Type B pancreatic cell (in vitro differentiated cells): ENCODE results near the gene ANKRD13A. TPM values are rescaled to one million over a fixed set of nuclear protein-coding genes. Genes with fewer than 3 reads are reported as not detected.
"Not testable (repeated sequence)": the region's sequence is repeated elsewhere in the genome, so short reads cannot be mapped to it uniquely, and the experiment has no call there.

Source experiments
- DNase-seq: peaks from one replicate; pipeline ENCODE4 v3.0.0; 2021; ENCODE audit warnings: mixed read lengths; ENCODE audit not compliant: unreplicated experiment; ENCODE audit errors: extremely low spot score
- H3K27ac Mint-ChIP-seq: 2 replicates; pipeline ENCODE4 v1.8.0; 2021; ENCODE audit warnings: mild to moderate bottlenecking, mixed read lengths
- H3K27me3 Mint-ChIP-seq: 2 replicates; pipeline ENCODE4 v1.8.0; 2021; ENCODE audit warnings: mixed read lengths
- H3K36me3 Mint-ChIP-seq: 2 replicates; pipeline ENCODE4 v1.8.0; 2021; ENCODE audit warnings: mixed read lengths
- H3K4me1 Mint-ChIP-seq: one replicate; pipeline ENCODE4 v1.8.0; 2021; ENCODE audit warnings: mixed read lengths; ENCODE audit not compliant: unreplicated experiment
- H3K4me3 Mint-ChIP-seq: 2 replicates; pipeline ENCODE4 v1.8.0; 2021; ENCODE audit warnings: mild to moderate bottlenecking, mixed read lengths
- H3K9me3 Mint-ChIP-seq: 2 replicates; pipeline ENCODE4 v1.8.0; 2021; ENCODE audit warnings: mixed read lengths
- CTCF ChIP-seq: fragments of 200-600 bp; sonication (generic); conservative IDR thresholded peaks from 2 replicates; pipeline ENCODE4 v1.5.0; 2021; ENCODE audit warnings: antibody characterized with exemption, mild to moderate bottlenecking
- total RNA-seq: library from RNA; stranded (reverse); gene quantifications from 2 replicates; pipeline ENCODE4 v1.2.1, GENCODE V29; 2021; ENCODE audit warnings: low replicate concordance

ANKRD13A gene
- total RNA-seq, 1 donor from 2014 or later: 34.6 TPM

GRCh38 chr12:110065540-110065939, 66.3 kb downstream of the ANKRD13A start:
- no peaks in the 10 kb centered on the region for H3K9me3 Mint-ChIP-seq
- H3K4me3 Mint-ChIP-seq: no peak overlapping the region
- no peak overlapping the region for H3K27ac Mint-ChIP-seq
- H3K27me3 Mint-ChIP-seq: peaks cover 8% of the 10 kb centered on the region
- TF ChIP-seq CTCF: no peak
- DNase-seq: no peak
- H3K36me3 Mint-ChIP-seq: no peaks in the 10 kb centered on the region
- H3K4me1 Mint-ChIP-seq: no peaks in the 10 kb centered on the region

DNA sequence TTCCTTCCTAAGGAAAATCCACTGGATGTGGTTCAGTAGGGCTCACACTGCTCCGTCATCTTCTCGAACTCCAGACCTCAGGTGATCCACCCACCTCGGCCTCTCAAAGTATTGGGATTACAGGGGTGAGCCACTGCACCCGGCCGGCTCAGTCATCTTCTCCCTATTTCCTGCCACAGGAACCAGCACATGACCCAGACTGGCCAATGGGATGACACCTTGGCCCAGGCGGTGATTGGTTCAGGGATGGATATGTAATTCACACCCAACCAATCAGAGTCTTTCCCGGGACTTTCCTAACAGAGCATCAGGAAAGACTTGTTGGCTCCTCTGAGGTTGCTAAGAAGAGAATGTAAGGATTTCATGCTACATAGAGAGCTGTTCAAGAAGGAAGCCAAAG, 68.3 kb downstream of the ANKRD13A start:
- TF ChIP-seq CTCF: no peak
- Mint-ChIP-seq H3K27ac (no peak overlapping the region), H3K27me3 (peaks cover 13% of the 10 kb centered on the region), H3K36me3 (no peaks in the 10 kb centered on the region), H3K4me1 (no peaks in the 10 kb centered on the region), H3K9me3 (no peaks in the 10 kb centered on the region), H3K4me3 (no peak overlapping the region)
- no peak for DNase-seq

GRCh38 chr12:110068115-110068514, 68.9 kb downstream of the ANKRD13A start:
- not testable (repeated sequence) for H3K4me1 Mint-ChIP-seq, DNase-seq, H3K36me3 Mint-ChIP-seq, H3K9me3 Mint-ChIP-seq, H3K27ac Mint-ChIP-seq, H3K4me3 Mint-ChIP-seq
- H3K27me3 Mint-ChIP-seq: peaks cover 13% of the 10 kb centered on the region

DNA sequence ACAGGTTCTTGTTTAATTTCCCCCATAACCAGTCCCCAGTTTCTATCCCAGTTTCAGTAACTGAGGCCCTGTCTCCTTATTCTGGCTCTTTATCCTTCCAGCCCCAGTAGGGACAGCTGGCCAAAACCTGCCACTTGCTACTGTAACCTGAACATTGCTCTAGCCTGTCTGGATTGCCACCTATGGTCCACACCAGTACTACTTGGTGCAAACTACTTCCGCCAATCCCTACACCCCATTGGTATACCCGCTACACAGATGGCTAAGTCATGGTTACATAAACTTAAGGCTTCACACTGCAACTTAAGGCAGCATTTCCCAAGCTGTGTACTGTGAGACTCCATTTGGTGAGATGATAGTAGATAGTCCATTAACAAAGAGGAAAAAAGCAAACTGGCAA, 69.4 kb downstream of the ANKRD13A start:
- Mint-ChIP-seq H3K9me3 (no peaks in the 10 kb centered on the region), H3K27me3 (peaks cover 13% of the 10 kb centered on the region), H3K36me3 (no peaks in the 10 kb centered on the region), H3K27ac (no peak overlapping the region), H3K4me3 (no peak overlapping the region), H3K4me1 (peaks cover 7% of the 10 kb centered on the region)
- no peak for DNase-seq
- TF ChIP-seq CTCF: no peak

DNA sequence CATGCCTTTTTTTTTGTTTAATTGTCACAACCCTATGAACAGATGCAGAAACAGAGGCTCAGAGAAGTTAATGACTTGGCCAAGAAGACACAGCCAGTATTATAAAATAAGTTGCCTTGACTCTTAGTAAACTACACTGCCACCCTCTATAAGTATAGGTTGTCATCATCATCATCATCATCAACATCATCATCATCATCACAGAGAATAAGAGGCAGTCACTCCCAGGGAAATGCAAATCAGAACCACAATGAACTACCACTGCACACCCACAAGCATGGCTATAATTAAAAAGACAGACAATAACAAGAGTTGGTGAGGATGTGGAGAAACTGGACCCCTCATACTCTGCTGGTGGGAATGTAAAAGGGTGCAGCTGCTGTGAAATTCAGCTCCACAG, 72.3 kb downstream of the ANKRD13A start:
- peaks cover 15% of the 10 kb centered on the region for H3K4me1 Mint-ChIP-seq
- no peaks in the 10 kb centered on the region for H3K36me3 Mint-ChIP-seq
- H3K4me3 Mint-ChIP-seq: no peak overlapping the region
- TF ChIP-seq CTCF: no peak
- DNase-seq: no peak
- H3K9me3 Mint-ChIP-seq: no peaks in the 10 kb centered on the region
- peaks cover 13% of the 10 kb centered on the region for H3K27me3 Mint-ChIP-seq
- no peak overlapping the region for H3K27ac Mint-ChIP-seq

DNA sequence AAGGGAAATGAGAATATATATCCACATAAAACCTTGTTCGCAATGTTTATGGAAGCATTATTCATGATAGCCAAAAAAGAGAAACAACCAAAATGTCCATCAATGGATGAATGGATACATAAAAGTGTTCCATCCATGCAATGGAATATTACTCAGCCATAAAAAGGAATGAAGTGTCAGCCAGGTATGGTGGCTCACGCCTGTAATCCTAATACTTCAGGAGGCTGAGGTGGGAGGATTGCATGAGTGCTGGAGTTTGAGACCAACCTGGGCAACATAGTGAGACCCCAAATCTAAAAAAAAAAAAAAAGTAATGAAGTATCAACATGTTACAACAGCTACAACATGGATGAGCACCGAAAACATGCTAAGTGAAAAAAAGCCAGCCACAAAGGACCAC, 72.7 kb downstream of the ANKRD13A start:
- Mint-ChIP-seq H3K9me3 (no peaks in the 10 kb centered on the region), H3K27ac (no peak overlapping the region), H3K27me3 (peaks cover 13% of the 10 kb centered on the region), H3K36me3 (no peaks in the 10 kb centered on the region), H3K4me3 (no peak overlapping the region), H3K4me1 (peaks cover 15% of the 10 kb centered on the region)
- no peak for DNase-seq
- TF ChIP-seq CTCF: no peak

GRCh38 chr12:110072636-110073035, 73.4 kb downstream of the ANKRD13A start:
- Mint-ChIP-seq H3K4me1 (peaks cover 15% of the 10 kb centered on the region), H3K27me3 (peaks cover 13% of the 10 kb centered on the region)
- H3K9me3 Mint-ChIP-seq, H3K4me3 Mint-ChIP-seq, DNase-seq, H3K36me3 Mint-ChIP-seq, H3K27ac Mint-ChIP-seq: not testable (repeated sequence)
